Left ventricle myocardium inferior (tissue), 1 donor: ENCODE measurements around the gene COL4A2. TPM values are rescaled to one million over a fixed set of nuclear protein-coding genes. Genes with fewer than 3 reads are reported as not detected.
"Not testable (repeated sequence)": the region's sequence is repeated elsewhere in the genome, so short reads cannot be mapped to it uniquely, and the experiment has no call there.

ENCODE experiments used
- DNase-seq: peaks from one replicate; pipeline ENCODE4 v3.0.0-alpha.2; 2020
- H3K27ac ChIP-seq: fragments of 200-600 bp; replicated peaks from 2 replicates; pipeline ENCODE4 v1.8.0; 2021
- H3K27me3 ChIP-seq: fragments of 200-600 bp; 2 replicates; pipeline ENCODE4 v1.8.0; 2021; ENCODE audit warnings: low read depth
- H3K36me3 ChIP-seq: fragments of 200-600 bp; 2 replicates; pipeline ENCODE4 v1.8.0; 2021
- H3K4me1 ChIP-seq: fragments of 200-600 bp; 2 replicates; pipeline ENCODE4 v1.8.0; 2021
- H3K4me3 ChIP-seq: fragments of 200-600 bp; 2 replicates; pipeline ENCODE4 v1.8.0; 2021; ENCODE audit warnings: mild to moderate bottlenecking, moderate library complexity
- H3K9me3 ChIP-seq: fragments of 200-600 bp; replicated peaks from 2 replicates; pipeline ENCODE4 v1.8.0; 2021
- intact Hi-C: fragments of 100-400 bp; cut with micrococcal nuclease; formaldehyde crosslinking; loops from one replicate; pipeline ENCODE4 v1.11.0; 2022
- total RNA-seq: library from RNA; stranded (reverse); fragmentation: NEBNext Ultra II Directional; extraction: Animal tissue kit (Norgen Biotek cat#: 25700); gene quantifications from one replicate; pipeline ENCODE4 v1.2.1, GENCODE V29; 2021
- TF ChIP-seq, protein P1 (sequence below): fragments of 200-600 bp; IDR thresholded peaks from 2 replicates; pipeline ENCODE4 v1.8.0; 2021; ENCODE audit warnings: antibody characterized with exemption, mild to moderate bottlenecking, borderline replicate concordance
- donor health status: DM: no; HTN: yes; CAD: no; lungs with severe emphysema.

The COL4A2 gene
- total RNA-seq, 1 donor from 2014 or later = 117 TPM

- intact Hi-C loops = no loop called here
- H3K36me3 ChIP-seq = peaks cover 82% of the 10 kb centered on the region
- no peaks in the 10 kb centered on the region for H3K27me3 ChIP-seq
- H3K4me1 ChIP-seq = peaks cover 29% of the 10 kb centered on the region
- TF ChIP-seq, protein P1, sequence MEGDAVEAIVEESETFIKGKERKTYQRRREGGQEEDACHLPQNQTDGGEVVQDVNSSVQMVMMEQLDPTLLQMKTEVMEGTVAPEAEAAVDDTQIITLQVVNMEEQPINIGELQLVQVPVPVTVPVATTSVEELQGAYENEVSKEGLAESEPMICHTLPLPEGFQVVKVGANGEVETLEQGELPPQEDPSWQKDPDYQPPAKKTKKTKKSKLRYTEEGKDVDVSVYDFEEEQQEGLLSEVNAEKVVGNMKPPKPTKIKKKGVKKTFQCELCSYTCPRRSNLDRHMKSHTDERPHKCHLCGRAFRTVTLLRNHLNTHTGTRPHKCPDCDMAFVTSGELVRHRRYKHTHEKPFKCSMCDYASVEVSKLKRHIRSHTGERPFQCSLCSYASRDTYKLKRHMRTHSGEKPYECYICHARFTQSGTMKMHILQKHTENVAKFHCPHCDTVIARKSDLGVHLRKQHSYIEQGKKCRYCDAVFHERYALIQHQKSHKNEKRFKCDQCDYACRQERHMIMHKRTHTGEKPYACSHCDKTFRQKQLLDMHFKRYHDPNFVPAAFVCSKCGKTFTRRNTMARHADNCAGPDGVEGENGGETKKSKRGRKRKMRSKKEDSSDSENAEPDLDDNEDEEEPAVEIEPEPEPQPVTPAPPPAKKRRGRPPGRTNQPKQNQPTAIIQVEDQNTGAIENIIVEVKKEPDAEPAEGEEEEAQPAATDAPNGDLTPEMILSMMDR = no peak
- H3K9me3 ChIP-seq = no peaks in the 10 kb centered on the region
- H3K4me3 ChIP-seq = no peak overlapping the region
- H3K27ac ChIP-seq = no peak overlapping the region
- DNase-seq = no peak
These were observed 173.1 kb downstream of the COL4A2 start for GRCh38 chr13:110480161-110480560.

GRCh38 chr13:110483386-110483968 is 176.4 kb downstream of the COL4A2 start:
- H3K4me3 ChIP-seq = no peak overlapping the region
- H3K4me1 ChIP-seq = peaks cover 14% of the 10 kb centered on the region
- H3K36me3 ChIP-seq = peaks cover 83% of the 10 kb centered on the region
- no peaks in the 10 kb centered on the region for H3K9me3 ChIP-seq
- H3K27ac ChIP-seq = no peak overlapping the region
- H3K27me3 ChIP-seq = no peaks in the 10 kb centered on the region
- no peak for DNase-seq
- TF ChIP-seq, protein P1 = no peak
- intact Hi-C loops = no loop called here

DNA sequence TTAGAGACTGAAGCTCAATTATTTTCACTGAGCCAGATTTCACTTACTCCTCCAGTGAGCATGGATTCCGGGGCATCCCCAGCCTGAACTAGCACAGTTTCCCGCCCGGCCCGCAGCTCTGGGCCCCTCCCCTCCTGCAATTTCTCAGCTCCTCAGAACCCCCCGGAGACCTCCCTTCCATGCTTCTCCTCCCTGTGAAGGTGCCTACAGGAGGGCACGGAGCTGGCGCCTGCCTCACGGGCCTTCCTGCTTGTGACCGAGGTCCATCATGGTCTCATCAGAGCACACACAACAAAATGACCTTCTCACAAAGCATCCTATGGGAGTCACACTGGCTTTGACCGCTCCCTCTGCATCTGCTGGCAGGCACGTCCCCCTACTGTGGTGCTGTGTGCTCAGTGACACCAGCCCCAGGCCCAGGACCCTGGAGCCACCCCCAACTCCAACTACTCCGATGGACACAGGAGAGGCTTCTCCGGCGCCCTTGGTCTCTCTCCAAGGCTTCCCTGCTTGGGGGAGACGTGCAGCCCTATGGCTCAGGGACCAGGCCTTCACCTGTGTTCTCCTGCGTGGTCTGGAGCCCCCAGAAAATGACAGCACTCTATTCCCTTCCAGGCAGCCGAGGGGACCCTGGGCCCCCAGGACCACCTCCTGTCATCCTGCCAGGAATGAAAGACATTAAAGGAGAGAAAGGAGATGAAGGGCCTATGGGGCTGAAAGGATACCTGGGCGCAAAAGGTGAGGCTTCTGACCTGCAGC is 177.4 kb downstream of the COL4A2 start:
- H3K9me3 ChIP-seq = no peaks in the 10 kb centered on the region
- no peak overlapping the region for H3K27ac ChIP-seq
- TF ChIP-seq, protein P1 = no peak
- H3K4me1 ChIP-seq = peaks cover 5% of the 10 kb centered on the region
- intact Hi-C loops = no loop called here
- H3K36me3 ChIP-seq = peaks cover 84% of the 10 kb centered on the region
- H3K4me3 ChIP-seq = no peak overlapping the region
- no peak for DNase-seq
- H3K27me3 ChIP-seq = no peaks in the 10 kb centered on the region

DNA sequence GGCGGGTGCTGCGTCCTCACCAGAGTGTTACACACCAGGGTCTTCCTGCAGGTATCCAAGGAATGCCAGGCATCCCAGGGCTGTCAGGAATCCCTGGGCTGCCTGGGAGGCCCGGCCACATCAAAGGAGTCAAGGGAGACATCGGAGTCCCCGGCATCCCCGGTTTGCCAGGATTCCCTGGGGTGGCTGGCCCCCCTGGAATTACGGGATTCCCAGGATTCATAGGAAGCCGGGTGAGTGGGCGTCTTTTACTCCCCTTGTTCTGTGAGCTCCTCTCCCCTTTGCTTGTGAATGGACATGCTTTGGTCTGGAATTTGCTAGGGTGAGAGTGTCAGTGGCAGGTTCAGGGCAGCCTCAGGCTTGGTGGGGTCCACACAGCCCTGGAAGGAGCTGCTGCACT is 178.5 kb downstream of the COL4A2 start:
- Histone ChIP-seq H3K27ac (no peak overlapping the region), H3K9me3 (no peaks in the 10 kb centered on the region), H3K4me1 (no peaks in the 10 kb centered on the region), H3K27me3 (no peaks in the 10 kb centered on the region), H3K36me3 (peaks cover 87% of the 10 kb centered on the region), H3K4me3 (no peak overlapping the region)
- no peak for DNase-seq
- TF ChIP-seq, protein P1 = no peak
- intact Hi-C loops = no loop called here

GRCh38 chr13:110486061-110486715 is 179.1 kb downstream of the COL4A2 start:
- Histone ChIP-seq H3K36me3 (peaks cover 92% of the 10 kb centered on the region), H3K27me3 (no peaks in the 10 kb centered on the region), H3K4me3 (no peak overlapping the region), H3K9me3 (no peaks in the 10 kb centered on the region), H3K4me1 (no peaks in the 10 kb centered on the region), H3K27ac (no peak overlapping the region)
- no peak for DNase-seq
- intact Hi-C loops = no loop called here
- TF ChIP-seq, protein P1 = no peak

GRCh38 chr13:110486880-110487279 is 179.8 kb downstream of the COL4A2 start:
- H3K4me3 ChIP-seq, H3K27ac ChIP-seq, H3K4me1 ChIP-seq, DNase-seq, H3K27me3 ChIP-seq, intact Hi-C loops, H3K9me3 ChIP-seq: not testable (repeated sequence)
- peaks cover 97% of the 10 kb centered on the region for H3K36me3 ChIP-seq
